ENCODE data around the gene RGPD3.
"Not testable (repeated sequence)": the region's sequence is repeated elsewhere in the genome, so short reads cannot be mapped to it uniquely, and the experiment has no call there.

Gene RGPD3

DNA sequence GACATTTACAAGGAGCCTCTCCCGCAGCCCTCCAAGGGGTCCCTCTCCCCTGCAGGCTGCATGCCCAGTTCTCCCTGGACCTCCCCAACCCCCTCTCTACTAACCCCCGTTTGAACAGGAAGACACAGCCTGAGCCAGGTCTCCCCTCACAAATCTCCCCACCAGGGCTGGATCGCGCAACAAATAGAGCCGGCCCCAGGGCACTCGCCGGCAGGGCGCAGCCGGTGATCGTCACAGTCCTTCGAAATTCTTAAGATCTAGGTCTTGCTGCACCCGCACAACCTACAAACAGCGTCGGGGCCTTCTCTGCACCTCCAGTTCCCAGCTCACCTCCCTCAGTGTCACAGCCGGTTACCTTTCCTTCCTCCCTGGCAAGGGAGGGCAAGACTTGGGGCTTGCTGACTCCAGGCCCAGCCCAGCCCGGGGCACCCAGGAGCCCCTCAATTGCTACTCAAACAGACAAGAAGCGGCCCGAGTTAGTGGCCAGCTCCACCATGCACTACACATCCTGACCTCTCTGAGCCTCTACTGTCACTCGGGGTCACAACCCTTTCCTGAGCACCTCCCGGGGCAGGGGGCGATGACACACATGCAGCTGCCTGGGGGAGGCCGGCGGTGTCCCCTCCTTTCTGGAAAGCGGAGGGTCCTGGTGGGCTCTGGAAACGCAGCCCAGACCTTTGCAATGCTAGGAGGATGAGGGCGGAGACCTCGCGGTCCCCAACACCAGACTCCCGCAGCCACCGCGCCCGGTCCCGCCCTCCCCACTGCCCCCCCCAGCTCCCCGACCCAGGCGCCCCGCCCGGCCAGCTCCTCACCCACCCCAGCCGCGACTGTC lies 18.6 kb upstream of the RGPD3 start, which contains the start of gene CD8B2:
CD8B2 (plus strand) TSS at position 814 of the 835 bp plus-strand sequence. CDS start 63 bp downstream, outside the sequence.
- not testable (repeated sequence) for DNase-seq (ENCODE audit: insufficient read length, low spot score); FAIRE-seq

DNA sequence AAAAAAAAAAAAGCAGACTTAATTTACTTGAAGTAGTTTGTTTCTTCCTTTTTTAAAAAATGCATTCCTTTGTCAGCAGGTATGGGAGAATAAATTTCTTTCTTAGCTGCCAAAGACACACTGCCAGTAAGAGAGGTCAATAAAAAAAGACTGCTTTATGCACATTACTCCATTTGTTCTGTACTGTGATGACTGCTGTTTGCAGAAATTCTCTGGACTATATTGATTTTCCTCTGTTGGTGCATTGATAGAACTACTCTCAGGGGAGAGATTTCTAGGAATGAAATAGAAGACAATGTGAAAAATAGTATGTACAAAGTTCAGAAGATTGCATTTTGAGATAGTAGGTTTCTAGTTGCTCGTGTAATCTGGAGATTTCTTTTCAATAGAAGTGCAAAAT lies 11.3 kb upstream of the RGPD3 start:
- DNase-seq (ENCODE audit: insufficient read length, low spot score); FAIRE-seq: not testable (repeated sequence)

DNA sequence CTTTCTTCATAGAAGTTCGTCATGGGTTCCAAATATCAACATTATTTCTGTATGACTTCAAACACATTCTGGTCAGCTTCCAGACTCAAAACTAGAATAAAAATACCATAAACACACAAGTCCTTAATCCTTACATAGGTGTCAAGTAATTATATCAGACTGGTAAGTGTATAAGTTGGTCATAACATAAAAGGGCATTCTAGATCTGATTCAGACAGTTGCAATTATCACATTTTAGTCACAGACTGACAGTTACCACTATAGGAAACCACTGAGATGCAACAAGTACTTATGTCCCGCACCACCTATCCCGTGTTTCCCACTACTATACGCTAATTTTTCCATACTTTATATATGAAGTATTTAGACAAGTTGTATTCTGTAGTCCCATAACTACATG lies 9.4 kb upstream of the RGPD3 start:
- DNase-seq (ENCODE audit: insufficient read length, low spot score); FAIRE-seq: not testable (repeated sequence)

DNA sequence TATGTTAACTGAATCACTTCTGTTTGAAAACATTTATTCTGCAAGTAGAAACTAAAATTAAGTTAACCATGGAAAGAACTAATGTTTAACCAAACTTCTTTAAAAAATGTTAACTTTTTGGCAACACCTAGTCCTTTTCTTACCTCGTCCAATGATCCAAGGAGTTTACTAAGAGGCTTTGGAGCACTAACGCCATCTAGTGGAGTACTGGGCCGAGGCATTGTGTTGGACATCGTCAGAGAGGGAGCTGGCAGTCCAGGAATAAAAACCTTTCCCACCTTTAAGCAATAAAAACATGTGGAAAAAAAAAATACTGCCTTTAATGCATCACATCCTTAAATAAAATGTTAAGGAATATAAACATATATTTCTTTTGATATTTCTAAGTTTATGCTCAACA lies 2.4 kb upstream of the RGPD3 start:
- DNase-seq (ENCODE audit: insufficient read length, low spot score); FAIRE-seq: not testable (repeated sequence)

DNA sequence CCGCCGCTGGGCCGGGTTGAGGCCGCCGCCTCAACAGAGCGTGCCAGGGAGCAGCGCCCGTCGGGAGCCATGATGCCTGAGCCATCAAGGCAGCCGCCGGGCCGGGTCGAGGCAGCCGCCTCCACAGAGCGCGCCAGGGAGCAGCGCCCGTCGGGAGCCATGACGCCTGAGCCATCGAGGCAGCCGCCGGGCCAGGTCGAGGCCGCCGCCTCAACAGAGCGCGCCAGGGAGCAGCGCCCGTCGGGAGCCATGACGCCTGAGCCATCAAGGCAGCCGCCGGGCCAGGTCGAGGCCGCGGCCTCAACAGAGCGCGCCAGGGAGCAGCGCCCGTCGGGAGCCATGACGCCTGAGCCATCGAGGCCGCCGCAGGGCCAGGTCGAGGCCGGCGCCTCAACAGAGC lies 697 bp downstream of the RGPD3 start:
- not testable (repeated sequence) for DNase-seq (ENCODE audit: insufficient read length, low spot score); FAIRE-seq

DNA sequence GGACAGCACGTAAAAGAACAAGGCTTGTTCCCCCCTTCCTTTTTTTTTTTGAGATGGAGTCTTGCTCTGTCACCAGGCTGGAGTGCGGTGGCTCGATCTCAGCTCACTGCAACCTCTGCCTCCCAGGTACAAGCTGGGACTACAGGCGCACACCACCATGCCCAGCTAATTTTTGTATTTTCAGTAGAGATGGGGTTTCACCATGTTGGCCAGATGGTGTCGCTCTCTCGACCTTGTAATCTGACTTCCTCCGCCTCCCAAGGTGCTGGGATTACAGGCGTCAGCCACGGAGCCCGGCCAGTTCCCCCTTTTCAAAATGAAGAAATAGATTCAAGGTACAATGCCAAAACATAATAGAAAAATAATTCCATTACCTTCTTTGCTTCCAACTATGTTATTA lies 6.3 kb downstream of the RGPD3 start:
- FAIRE-seq; DNase-seq (ENCODE audit: insufficient read length, low spot score): not testable (repeated sequence)

DNA sequence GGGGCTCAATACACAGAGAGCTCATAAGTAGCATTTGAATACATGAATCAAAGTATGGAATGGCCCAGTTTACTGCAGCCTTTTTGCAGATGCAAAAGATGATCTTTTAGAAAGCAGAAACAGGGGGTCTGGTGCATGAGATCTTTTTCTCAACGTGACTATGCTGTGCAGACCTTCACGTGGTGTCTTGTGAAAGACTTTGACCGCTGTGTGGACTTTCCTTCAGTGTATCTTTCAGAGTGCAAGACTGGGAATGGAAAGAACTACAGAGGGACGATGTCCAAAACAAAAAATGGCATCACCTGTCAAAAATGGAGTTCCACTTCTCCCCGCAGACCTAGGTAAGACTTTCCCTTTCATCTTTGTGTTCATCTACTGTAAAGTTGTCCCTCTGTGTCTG lies 77.5 kb downstream of the RGPD3 start:
- not testable (repeated sequence) for FAIRE-seq; DNase-seq (ENCODE audit: insufficient read length, low spot score)

DNA sequence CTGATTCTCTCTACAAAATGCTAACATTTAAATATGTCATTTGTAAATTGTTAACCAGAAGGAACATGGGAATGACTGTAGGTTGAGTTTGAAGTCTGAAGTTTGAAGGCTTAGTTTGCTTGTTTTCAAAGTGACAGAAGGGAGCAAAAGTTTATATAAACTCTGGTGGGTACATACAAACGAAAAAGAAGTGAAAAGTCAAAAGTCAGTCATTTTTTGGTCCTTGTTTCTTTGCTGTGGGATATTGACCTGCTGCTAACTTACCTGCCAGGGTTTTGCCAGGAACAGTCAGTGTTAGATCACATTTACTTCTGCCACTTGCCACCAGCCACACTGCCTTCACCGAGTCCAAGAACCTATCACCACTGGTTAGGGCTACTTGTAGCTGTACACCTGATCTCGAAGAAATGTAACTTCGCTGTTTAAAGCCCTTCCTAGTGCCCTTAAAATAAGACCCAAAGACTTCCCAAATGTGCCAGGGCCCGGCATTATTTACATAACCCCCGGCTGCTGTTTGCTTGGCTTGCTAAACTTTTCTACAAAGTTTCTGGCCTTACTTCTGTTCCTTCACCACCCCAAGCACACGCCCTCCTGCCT lies 79.3 kb downstream of the RGPD3 start:
- DNase-seq (ENCODE audit: insufficient read length, low spot score); FAIRE-seq: not testable (repeated sequence)

DNA sequence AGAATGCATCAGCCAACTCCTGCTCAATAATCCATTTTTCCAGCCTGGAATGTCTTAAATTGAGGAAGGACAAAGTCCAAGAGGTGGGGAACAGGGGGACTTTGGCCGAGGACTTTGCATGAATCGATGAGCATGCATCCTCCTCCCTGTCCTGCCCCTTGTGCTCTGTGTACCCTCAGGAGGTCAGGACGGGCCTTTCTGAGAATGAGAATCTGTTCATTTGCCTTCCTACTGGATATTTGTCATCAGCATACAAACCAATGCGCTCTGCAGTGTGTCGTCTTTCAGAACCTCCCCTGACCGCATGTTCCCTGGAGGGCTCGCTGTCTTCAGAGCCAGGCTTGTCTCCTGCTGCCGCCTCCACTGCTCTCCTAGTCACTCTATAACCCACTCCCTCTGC lies 83.7 kb downstream of the RGPD3 start:
- DNase-seq (ENCODE audit: insufficient read length, low spot score); FAIRE-seq: not testable (repeated sequence)

DNA sequence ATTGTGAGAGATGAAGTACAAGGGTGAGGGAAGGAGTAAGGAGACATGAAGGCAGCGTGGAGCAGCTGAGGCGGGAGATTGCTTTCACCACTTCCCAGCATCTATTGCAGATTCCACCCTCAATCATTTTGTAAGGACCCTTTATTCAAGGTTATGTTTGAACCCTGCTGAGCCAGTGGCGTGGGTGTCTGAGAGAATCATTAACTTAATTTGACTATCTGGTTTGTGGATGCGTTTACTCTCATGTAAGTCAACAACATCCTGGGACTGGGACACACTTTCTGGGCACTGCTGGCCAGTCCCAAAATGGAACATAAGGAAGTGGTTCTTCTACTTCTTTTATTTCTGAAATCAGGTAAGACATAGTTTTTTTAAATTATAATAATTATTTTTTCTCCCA lies 86.3 kb downstream of the RGPD3 start:
- not testable (repeated sequence) for FAIRE-seq; DNase-seq (ENCODE audit: insufficient read length, low spot score)

DNA sequence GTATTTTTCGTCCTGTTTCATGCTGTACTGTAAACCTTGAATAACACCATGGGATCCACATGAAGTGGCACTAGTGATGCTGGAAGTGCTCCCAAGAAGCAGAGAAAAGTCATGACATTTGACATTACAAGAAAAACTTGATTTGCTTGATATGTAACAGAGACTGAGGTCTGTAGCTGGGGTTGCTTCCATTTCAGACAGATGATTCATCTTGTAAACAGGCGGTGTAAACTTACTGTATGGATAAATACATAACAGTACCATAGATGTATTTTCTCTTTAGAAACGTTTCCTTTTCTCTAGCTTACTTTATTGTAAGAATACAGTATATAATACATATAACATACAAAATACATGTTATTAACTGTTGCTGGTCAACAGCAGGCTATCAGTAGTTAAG lies 88.6 kb downstream of the RGPD3 start:
- FAIRE-seq; DNase-seq (ENCODE audit: insufficient read length, low spot score): not testable (repeated sequence)

DNA sequence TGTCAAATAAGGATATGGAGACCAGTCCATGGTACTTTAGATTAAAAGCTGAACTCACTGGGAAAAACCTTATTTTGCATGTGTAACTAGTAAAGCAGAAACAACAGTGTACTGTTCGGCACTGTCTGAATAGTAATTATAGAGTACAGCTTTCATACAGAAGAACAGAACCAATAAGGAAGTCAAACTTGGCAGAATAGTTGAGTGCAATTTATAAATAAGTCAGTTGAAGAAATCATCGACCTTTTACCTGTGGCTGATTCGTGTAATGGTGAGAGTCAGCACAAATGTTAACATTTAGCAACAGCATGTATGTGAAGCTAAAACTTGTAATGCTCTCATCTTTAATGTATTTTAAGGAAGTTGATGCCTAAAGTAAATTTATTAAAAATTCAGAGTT lies 99.0 kb downstream of the RGPD3 start:
- FAIRE-seq = not testable (repeated sequence)

DNA sequence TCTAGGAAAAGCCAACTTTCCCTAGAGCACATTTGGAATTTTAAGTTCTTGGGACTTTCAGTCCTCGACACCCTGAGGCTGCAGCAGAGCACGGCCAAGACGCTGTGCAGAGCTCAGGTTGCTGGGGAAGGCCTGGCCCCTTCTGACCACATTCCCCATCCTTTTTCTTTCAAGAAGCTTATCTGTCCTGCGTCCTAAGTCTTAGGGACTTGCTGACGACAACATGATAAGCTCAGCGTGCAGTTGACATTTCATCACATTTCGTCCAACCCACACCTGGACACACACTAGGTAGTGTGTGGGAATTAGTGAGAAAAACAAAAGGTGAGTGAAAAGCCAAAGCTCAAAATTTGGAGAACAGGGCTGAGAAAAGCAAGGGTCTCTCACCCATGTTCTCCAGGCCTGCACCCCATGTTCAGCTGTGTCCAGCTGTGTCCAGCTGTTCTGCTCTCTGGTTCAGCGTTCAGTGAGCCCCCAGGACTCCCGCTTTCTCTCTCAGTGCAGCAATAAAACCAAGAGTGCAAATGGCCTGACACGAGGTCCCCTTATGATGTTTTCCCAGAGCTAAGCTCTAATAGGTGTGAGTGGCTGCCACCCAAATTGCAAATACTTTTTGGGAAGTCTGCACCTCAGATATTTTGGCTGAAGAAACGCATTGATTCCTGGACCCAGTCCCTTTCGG lies 101.9 kb downstream of the RGPD3 start:
- FAIRE-seq (no peak), DNase-seq (ENCODE audit: insufficient read length, low spot score) (no peak)

More for the DNA sequence above, 99.0 kb downstream of the RGPD3 start:
- not testable (repeated sequence) for DNase-seq (ENCODE audit: insufficient read length, low spot score)

DNA sequence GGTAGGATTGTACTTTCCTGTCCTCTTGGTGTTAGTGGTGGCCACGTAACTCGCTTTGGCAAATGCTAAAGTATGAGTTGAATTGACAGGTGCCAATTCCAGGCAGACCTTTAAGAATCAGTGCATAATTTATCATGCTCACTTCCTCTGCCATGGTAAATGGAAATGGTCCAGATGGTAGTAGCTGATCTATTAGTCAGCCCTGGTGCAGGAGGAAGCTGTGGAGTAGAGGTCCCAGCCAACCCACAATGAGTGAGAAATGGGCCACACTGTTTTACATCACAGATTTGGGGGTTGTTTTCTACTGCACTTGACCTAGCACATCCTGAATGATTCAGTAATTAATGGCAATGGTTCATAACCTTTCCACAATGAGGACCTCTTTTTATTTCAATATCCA lies 104.4 kb downstream of the RGPD3 start:
- DNase-seq (ENCODE audit: insufficient read length, low spot score) = no peak
- no peak for FAIRE-seq

DNA sequence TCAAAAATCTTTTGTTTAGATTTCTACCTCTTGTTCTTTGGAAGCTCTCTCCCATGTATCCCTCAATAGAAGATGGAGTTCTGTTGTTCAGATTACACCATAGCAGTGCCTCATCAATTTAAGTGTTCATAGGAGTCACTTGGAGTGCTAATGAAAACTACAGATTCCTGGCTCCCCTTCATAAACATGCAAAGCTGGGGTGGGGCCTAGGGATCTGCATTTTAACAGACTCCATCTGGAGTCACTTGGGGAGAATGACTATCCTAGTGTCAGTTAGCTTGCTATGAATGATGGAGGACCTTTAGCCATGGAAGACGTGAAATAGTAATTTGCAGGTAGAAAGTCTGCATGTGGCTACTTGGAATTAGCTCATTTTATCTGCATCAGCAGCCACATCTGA lies 105.4 kb downstream of the RGPD3 start:
- FAIRE-seq (no peak), DNase-seq (ENCODE audit: insufficient read length, low spot score) (no peak)

DNA sequence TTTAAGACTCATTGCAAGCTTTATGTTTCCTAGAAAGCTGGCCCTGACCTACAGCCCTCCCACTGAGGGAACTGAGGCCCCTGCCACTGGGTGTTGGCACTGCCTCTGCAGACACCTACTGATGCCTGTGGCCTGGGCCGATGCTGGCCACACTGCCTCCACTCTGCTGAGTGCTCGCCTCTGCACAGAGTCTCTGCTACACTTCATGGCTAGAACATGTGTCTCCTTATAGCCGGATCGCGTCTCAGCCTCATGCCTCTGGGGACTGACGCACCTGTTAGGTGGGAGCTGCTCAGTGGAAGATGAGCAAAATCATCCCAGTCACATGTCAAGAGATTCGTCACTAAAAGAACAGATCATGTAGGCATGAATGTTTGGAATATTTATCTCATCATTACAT lies 108.7 kb downstream of the RGPD3 start:
- DNase-seq (ENCODE audit: insufficient read length, low spot score) (no peak), FAIRE-seq (no peak)

DNA sequence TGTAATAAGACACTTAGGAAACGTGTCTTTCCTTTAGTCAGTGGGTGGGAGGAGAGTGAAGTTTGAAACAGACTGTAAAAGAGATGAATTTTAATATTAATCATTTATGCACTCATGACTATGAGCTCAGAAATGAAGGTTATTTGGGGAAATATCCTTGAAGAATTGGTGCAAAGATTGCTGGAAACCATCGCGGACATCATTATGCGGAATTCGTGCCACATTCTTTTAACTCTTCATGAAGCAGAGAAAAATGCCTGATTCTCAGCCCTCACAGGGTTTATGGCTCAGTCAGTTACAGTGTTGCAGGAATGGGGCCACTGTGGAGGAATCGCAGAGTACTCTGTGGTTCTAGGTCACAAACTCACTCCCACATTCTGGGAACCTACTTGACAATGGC lies 109.7 kb downstream of the RGPD3 start:
- DNase-seq (ENCODE audit: insufficient read length, low spot score) (no peak), FAIRE-seq (no peak)

DNA sequence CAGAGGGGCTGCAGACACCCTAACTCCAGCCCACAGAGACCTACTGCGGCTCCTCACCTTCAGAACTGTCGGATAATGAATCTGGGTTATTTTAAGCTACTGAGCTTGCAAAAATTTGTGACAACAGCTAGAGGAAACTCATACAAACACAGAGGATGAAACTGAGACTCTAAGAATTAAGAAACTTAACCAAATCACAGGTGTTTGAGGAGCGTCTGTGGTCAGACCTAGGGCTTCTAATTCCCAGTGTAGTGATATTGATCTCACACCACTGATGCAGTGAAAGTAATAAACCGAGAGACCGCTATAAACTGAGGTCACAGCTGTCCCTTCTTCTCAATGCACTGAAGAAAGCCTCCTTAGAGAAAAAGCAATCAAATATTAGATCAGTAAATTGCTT lies 110.1 kb downstream of the RGPD3 start:
- DNase-seq (ENCODE audit: insufficient read length, low spot score) (peak; percentile 8), FAIRE-seq (no peak)

DNA sequence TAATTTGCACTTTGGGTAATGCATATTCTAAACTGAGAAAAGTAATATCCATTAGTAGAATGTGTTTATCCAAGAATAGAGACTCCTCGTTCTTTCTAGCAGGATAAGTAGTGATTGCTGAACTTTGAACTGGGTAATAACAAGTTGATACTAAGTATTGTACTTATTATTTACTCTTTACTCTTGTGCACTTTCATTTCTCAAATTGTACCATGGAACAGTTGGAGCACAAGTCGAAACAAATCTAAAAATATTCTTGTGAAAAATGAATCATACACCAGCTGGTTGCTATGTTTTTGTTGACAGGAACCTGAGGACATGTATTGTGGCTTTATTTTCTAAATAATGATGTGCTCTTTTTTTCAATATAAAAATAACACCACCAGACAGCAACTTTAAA lies 111.9 kb downstream of the RGPD3 start:
- DNase-seq (ENCODE audit: insufficient read length, low spot score) = no peak
- no peak for FAIRE-seq

DNA sequence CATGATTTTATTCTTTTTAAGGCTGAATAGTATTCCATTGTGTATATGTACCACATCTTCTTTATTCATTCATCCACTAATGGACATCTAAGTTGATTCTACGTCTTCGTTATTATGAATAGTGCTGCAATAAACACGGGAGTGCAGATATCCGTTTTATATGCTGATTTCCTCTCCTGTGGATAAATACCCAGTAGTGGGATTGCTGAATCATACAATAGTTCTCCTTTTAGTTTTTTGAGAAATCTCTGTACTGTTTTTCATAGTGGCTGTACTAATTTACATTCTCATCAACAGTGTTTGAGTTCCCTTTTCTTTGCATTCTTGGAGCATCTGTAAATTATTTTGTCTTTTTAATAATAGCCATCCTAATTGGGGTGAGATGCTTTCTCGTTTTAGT lies 114.5 kb downstream of the RGPD3 start:
- DNase-seq (ENCODE audit: insufficient read length, low spot score) = no peak
- FAIRE-seq = no peak

DNA sequence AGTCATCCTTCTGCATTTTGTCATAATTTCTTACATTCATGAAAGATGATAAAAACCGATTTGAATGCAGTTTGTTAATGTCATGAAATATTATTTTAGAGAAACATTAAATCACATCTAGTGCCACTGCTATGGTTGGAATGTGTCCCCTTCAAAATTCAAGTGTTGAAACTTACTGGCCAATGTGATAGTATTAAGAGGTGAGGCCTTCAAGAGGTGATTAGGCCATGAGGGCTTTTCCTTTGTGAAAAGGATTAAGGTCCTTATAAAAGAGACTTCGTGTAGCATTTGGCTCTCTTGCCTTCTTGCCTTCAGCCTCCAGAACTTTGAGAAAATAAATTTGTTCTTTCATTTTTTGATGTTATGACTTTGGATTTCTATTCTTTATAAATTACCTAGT lies 117.2 kb downstream of the RGPD3 start:
- FAIRE-seq = no peak
- DNase-seq (ENCODE audit: insufficient read length, low spot score) = no peak

Measured in GM19239 (cell line).